GM19239 (cell line): ENCODE data around the gene HADH.
"Not testable (repeated sequence)": the region's sequence is repeated elsewhere in the genome, so short reads cannot be mapped to it uniquely, and the experiment has no call there.

Experiments used
- DNase-seq: peaks from one replicate; pipeline ENCODE4 v3.0.0; 2011; ENCODE audit warnings: low spot score; ENCODE audit not compliant: insufficient read length
- FAIRE-seq: peaks from 2 replicates; lab custom pipeline; 2011; peaks lifted over from hg19 to GRCh38; lab: Jason Lieb, UNC

Gene HADH

GRCh38 chr4:107989537-107990386 is at the start of gene HADH:
HADH (plus strand) TSS chr4:107989889; CDS start chr4:107989933, 44 bp downstream.
- FAIRE-seq (peak; percentile 90), DNase-seq (peak; percentile 80)

- FAIRE-seq (no peak), DNase-seq (no peak)
Observed at GRCh38 chr4:107945809-107946208, 43.9 kb upstream of the HADH start.

GRCh38 chr4:107950746-107951540 is 38.7 kb upstream of the HADH start:
- DNase-seq (no peak), FAIRE-seq (no peak)

GRCh38 chr4:107951551-107951950 is 38.1 kb upstream of the HADH start:
- FAIRE-seq = no peak

GRCh38 chr4:107956011-107956410 is 33.7 kb upstream of the HADH start:
- DNase-seq (no peak), FAIRE-seq (no peak)

More at GRCh38 chr4:107951551-107951950, 38.1 kb upstream of the HADH start:
- DNase-seq = no peak

- DNase-seq (no peak), FAIRE-seq (no peak)
Observed at GRCh38 chr4:107966903-107967302, 22.8 kb upstream of the HADH start.

GRCh38 chr4:107967519-107967918 is 22.2 kb upstream of the HADH start:
- DNase-seq, FAIRE-seq: not testable (repeated sequence)

DNA sequence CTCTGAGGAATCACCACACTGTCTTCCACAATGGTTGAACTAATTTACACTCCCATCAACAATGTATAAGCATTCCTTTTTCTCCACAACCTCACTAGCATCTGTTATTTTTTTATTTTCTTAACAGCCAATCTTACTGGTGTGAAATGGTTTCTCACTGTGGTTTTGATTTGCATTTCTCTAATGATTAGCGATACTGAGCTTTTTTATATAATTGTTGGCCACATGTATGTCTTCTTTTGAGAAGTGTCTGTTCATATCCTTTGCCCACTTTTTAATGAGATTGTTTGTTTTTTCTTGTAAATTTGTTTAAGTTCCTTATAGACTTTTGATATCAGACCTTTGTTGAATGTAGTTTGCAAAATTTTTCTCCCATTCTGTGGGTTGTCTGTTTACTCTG is 21.8 kb upstream of the HADH start:
- not testable (repeated sequence) for FAIRE-seq, DNase-seq

DNA sequence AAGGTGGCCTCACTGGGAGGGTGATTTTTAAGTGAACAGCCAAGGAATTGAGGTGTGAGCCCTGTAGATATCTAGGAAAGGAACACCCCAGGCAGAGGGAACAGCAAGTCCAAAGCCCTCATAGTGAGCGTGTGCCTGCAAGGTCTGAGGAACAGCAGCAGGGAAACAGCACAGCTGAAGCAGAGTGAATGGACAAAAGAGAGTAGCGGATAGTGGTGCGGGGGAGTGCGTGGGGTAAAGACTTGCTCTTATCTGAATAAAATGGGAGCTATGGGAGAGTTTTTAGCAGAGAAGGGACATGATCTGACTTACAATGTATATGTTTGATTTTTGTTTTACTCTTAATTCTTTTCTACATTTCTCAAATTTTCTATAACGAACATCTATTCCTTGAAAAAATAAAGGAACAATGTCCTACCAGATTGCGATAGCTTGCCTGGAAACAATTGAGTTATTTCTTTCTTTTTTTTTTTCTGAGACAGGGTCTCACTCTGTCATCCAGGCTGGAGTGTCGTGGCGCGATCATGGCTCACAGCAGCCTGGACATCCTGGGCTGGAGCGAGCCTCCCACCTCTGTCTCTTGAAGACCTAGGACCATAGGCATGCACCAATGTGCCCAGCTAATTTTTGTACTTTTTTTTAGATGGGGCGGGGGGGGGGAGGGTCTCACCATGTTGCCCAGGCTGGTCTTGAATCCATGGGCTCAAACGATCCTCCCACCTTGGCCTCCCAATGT is 19.5 kb upstream of the HADH start:
- no peak for DNase-seq
- no peak for FAIRE-seq

GRCh38 chr4:107972605-107973004 is 17.1 kb upstream of the HADH start:
- FAIRE-seq = no peak
- DNase-seq = no peak

DNA sequence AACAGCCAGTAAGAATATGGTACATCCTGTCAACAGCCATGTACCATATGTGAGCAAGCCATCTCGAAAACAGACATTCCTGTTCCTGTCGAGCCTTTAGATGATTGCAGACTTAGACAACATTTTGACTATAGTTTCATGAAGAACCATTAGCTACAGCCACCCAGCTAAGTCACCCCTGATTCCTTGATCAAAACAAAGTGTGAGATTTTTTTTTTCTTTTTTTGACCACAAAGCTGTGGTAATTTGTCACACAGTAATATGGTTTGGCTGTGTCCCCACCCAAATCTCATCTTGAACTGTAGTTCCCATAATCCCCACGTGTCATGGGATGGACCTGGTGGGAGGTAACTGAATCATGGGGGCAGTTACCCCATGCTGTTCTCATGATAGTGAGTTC is 15.2 kb upstream of the HADH start:
- DNase-seq (no peak), FAIRE-seq (no peak)

DNA sequence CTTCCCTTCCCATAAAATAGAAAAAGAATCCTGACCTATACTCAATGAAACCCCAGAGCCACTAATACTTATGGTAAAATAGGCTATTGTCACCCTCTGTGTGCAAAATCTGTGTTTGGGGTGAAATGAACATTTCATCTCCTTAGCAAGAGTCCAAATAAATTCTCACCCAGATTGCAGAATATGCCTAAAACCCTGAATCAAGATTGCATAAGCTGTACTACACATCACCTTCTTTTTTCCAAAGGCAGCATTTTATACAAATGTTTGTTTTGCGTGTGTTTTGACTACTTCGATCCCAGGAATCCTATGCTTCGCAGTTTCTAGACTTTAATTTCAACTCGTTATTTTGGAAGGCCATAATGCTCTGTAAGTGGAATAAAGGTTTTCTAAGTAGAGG is 12.2 kb upstream of the HADH start:
- DNase-seq (no peak), FAIRE-seq (no peak)

GRCh38 chr4:107977966-107978705 is 11.6 kb upstream of the HADH start:
- FAIRE-seq = no peak

GRCh38 chr4:107978716-107979451 is 10.8 kb upstream of the HADH start:
- DNase-seq = no peak
- no peak for FAIRE-seq

More at GRCh38 chr4:107977966-107978705, 11.6 kb upstream of the HADH start:
- DNase-seq = no peak

DNA sequence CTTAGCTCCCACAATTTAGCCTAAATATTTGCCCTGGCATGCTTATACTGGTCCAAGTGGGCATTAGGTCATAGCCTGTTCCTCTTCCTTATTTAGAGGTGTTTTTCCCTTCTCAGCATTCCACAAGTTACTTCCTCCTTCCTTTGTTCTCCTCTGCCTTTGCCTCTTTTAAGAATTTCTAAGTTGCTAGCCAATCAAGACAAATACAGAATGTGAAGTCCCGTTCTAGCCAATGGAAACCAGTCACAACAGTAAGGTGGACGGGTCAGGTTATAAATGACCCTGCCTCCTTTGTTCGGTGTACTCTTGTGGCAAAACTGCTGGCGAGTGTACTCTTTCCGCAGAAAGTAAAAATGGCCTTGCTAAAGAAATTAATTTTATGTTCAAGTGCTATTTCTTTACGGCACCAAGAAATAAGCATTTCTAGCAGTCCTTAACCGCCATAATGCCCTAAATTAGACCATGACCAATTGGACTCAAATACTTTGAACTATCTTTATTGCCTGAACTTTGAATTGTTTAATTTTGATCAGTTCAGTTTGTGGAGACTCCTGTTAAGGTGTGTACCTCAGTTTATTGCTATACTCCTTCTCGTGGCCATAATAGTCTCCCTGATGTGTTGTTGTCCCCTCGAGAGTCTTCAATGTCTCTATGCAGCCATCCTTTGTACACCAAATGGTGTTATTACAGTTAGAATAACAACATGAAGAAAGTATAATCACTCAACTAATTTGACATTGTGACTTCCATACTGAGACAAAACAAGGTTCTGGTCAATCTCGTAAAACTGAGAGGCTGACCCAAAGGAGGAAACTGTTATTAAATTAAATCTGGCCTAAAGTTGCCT is 1.6 kb upstream of the HADH start:
- no peak for DNase-seq
- FAIRE-seq = no peak

GRCh38 chr4:107988763-107989035 is 990 bp upstream of the HADH start:
- DNase-seq = no peak

GRCh38 chr4:107989162-107989536 is 540 bp upstream of the HADH start:
- peak; percentile 74 for FAIRE-seq
- DNase-seq = no peak

More at GRCh38 chr4:107988763-107989035, 990 bp upstream of the HADH start:
- no peak for FAIRE-seq

- DNase-seq (no peak), FAIRE-seq (no peak)
Observed at GRCh38 chr4:107991945-107992630, 2.4 kb downstream of the HADH start.
